ENCODE data around the gene TMEM11.
A peak's percentile ranks its signal among the peaks of the same experiment; 100 is the strongest.
"Not testable (repeated sequence)": the region's sequence is repeated elsewhere in the genome, so short reads cannot be mapped to it uniquely, and the experiment has no call there.

TMEM11 gene

DNA sequence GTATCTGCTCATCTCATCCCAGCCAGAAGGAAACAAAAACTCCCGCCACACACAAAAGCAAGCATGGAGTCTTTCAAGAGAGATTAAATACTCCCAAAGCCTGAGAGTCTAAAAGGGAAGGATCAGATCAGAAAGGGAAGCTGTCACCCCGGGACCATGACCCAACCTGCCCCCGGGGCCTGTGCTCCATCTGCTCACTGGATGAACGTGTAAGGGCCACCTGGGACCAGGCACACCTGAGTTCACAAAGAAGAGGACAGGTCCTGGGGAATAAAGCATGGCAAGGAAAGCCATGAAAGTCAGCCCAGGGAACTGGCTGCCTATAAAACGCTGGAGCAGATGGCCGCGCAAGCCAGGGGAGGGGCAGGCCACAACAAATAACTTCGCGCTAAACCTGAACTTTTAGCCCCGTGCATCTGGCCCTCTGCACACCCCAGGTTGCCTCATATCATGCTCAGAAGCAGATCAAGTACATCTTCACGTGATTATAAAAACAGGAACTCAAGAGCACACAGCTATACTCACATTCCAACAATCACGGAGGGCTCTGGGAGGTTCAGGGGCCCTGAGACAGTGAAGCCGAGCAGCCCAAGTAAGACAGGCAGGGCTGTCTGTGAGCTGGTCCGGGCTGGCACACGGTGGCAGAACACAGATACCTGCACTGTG is 3.4 kb downstream of the TMEM11 start:
- peak; percentile 27 for DNase-seq

- no peak for DNase-seq
Measured at GRCh38 chr17:21209511-21210175, 4.3 kb downstream of the TMEM11 start.

DNA sequence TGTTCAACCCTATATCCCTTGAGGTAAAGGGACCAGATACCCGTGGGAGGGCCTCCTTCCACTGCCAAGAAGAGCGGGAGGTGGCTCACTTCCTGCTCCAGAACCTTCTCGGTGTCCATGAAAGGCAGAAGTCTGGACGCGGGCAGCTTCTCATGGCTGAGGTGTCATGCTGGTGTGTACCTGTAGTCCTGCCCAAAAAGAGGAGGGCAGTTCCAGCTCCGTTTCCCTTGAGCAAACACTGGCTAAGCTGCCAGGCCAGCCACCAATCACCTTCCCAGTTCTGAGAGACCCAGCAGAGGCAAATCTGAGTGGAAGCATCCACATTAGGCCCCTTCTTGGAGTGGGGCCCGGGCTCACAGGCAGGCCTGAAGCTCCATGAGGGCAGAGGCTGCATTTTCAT is 5.6 kb downstream of the TMEM11 start:
- DNase-seq = no peak

DNA sequence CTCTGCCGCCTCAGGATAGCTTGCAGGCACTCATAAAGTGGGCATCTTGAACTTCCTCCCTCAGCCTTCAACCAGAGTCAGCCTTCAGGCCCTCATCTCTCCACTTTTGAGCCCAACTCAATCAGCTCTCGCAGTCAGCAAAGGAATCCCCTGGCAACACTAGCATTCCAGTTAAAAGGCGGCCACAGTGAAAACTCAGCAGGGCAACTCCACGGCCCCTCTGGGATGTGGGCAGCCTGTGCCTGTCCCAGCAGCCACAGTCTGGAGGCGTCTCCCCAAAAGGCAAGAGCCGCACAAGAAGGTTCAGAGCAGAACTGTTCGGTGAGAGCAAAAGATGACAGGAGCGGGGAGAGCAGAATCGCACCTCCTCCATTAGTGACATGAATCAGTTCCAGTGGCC is 9.0 kb downstream of the TMEM11 start:
- DNase-seq = no peak

DNA sequence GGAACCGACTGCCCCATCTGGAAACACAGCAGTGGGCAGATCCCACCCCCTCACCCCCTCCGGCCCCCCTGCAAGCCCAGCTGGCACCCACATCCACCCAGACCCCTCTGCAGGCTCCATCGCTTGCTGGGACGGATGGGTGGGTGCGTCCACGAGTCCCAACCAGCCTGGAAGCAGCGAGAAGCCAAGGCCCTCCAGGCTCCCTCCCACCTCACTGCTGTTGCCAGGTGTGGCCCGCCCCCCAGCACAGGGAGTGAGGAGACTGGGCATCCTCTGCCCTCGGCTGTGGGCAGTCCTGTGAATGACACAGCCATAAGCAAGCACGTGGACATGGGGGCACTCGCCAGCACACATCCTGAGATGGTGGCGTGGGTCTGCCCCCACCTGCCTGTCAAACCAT is 11.4 kb downstream of the TMEM11 start:
- no peak for DNase-seq

DNA sequence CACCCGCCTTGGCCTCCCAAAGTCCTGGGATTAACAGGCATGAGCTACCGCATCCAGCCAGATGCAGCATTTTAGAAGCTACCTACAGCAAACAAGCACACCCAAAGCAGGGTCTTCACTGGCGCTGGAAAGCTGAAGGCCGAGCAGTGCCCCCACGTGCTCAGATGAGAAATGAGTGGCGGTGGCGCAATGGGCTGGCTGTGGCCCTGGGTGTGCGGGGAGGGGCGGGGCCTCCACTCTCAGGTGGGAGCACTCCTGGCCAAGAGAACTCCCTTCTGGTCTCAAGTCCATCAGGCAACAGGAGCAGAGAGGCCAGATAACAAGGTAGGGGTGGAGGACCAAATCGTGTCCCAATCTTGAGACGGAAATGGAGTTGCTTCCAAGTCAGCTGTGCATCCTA is 12.1 kb downstream of the TMEM11 start:
- no peak for DNase-seq

DNA sequence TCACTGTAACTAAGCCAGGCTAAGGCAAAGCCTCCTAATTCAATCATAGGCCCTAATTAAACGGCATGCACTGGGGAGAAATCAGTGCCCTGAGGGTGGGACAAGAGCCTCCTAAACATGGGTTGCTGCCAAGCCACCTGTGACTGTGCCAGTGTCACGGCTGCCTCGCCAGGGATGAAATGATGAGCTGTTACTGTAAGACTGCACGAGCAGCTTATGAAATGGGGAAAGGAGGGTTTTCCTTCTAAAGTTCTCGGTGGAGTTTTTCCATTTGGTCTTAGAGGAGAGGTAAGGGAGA is 12.7 kb downstream of the TMEM11 start:
- no peak for DNase-seq

DNA sequence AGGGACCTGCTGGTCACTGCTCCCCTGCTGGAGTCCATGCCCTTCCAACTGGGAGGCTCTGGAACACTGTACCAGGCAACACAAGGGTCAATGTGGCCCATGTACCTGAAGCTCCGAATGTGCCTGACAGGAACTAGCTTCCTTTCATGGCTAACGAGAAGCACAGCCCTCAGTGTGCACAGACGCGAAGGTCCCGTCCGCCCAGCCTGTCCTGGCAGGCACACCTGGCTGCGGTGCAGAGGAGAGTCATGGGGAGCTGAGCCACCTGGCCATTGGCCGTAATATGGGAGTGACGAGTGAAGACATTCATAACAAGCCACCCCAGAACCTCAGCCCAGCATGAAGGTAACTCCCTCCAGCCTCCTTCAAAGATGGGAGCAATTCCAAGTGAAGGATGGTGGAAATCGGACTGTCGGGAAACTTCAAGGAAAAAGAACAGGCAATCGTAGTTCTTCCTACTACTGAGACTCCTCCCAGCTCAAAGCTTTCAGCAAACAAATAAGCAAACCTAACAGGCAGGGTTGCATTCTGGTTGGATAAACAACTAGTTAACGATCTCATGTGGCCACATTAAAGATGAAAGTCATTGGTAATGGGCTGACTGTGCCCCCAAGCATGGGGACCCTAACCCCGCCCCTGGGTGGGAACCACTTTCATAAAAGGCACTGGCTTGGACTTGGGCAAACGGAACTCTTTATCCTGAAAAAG is 13.2 kb downstream of the TMEM11 start:
- no peak for DNase-seq

DNA sequence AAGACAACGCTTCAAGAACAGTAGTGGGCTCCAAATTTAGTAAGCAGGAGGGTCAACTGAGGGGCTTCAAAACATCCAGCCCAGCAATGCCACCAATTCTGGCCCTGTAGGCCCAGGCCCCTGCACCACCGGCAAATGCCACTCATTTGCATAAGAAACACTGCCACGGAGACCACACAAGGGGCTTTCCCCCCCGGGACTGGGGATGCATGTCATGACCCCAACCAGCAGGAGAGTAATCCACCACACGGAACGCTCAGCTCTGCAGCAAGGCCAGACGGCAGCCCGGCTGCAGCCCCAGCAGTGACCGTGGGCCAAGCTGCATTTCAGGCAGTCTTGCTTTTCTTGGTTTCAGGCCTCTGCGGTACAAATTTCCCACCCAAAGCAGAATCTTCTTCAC is 14.1 kb downstream of the TMEM11 start:
- DNase-seq = no peak

- DNase-seq = no peak
Measured at GRCh38 chr17:21199311-21199710, 14.7 kb downstream of the TMEM11 start.

DNA sequence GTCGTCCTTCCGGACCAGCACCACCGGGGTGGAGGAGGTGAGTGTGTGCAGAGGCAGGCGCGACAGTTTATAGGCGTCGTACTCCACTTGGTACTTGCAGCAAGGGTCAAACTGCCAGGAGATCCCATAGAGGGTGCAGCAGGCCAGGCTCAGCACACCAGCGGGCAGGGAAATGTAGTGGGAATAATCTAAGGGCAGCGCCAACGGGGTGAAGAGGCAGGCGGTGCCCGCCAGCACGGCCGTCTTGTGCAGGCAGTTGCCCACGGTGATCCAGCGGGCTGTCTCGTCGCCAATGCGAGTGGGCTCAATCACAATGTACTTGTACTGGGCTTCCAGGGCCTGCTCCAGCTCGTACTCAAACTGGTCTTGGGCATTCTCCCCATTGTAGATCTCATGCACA is 15.6 kb downstream of the TMEM11 start:
- DNase-seq = no peak

DNA sequence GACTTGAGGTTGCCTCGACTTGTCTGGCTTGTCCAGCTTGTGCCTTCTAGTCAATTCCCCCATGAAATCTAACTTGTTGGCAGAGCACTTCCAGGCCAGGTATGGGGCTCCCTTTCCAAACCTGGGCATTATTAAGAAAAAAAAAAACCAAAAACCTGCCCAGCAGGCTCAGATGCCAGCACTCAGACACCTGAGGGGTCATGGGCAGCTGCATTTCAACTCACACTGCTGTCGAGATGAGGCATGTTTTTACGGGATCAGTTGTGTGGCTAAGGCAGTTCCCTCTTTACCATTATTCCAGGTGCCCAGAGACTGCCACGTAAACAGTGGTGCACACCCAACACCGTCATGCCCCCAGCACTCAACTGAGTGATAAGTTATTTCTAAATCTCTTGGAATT is 17.8 kb downstream of the TMEM11 start:
- no peak for DNase-seq

- DNase-seq = no peak
Measured at GRCh38 chr17:21194703-21195102, 19.3 kb downstream of the TMEM11 start.

DNA sequence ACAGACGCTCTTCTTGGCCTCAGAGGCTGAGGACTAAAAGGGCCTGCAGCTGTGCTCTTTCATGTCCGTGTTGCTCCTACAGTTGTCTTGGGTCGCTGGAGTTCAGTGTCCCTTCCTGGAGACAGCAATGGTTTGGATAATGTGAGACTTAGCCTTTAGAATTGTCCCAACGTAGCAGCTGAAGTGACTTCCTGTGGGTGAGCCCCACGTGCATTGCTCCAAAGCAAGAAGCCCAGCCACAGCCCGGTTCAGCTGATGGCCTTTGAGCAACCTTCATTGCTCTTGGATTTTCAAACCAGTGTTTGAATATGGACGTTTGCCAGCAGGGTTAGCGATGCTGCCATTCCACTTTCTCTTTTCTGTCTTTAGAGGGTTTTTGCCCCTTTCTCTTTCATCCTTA is 19.7 kb downstream of the TMEM11 start:
- no peak for DNase-seq

DNA sequence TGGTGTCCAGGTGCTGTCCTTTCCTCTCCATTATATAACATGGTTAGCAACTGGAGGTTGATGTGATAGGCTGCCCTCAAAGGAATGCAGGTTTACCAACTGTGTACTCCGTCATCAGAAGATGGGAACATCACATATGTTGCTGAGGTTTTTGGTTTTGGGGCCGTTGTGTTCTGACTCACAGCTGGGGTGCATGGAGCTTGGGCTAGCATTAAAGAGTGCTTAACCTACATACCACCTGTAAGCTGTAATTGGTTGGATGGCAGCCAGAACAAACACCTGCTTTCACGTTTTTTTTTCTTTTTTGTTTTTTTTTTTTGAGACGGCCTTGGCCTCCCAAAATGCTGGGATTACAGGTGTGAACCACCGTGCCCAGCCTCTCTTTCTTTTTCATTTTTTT is 20.9 kb downstream of the TMEM11 start:
- DNase-seq = no peak

- DNase-seq = not testable (repeated sequence)
Measured at GRCh38 chr17:21192414-21192813, 21.5 kb downstream of the TMEM11 start.

DNA sequence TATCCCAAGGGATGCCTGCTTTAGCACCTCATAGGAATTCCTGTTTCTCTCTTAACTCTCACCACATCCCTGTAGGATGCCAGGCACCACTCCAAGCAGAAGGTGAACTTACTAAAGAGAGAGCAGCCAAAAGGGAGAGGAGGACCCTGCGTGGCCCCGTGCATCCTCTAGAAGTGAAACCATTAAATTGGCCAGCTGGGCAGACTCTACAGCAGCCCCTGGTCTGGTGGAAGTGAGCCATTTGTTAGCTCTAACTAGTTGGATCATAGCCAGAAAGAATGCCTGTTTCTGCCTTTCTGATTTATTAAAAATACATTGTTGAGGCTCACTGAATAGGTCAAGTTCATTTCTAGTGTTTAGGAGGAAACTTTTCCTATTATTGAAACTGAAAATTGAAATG is 22.3 kb downstream of the TMEM11 start:
- no peak for DNase-seq

DNA sequence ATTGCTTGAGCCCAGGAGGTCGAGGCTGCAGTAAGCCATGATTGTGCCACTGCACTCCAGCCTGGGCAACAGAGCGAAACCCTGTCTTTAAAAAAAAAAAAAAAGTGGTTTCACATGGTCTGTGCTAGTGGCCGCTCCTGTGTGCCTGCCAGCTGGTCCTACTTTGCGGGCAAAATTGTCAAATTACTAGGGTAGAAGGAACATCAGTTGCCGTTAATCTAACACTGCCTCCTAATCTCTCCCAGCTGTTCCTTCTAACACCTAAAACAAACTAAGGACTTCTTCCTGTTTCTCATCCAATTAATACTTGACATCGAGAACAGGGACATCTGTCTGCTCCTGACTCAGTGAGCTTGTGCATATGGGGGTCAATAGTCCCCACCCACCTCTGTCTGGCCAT is 23.9 kb downstream of the TMEM11 start:
- no peak for DNase-seq

- DNase-seq = no peak
Measured at GRCh38 chr17:21189361-21189760, 24.6 kb downstream of the TMEM11 start.

GRCh38 chr17:21186399-21187187 is 27.4 kb downstream of the TMEM11 start:
- DNase-seq = peak; percentile 59

DNA sequence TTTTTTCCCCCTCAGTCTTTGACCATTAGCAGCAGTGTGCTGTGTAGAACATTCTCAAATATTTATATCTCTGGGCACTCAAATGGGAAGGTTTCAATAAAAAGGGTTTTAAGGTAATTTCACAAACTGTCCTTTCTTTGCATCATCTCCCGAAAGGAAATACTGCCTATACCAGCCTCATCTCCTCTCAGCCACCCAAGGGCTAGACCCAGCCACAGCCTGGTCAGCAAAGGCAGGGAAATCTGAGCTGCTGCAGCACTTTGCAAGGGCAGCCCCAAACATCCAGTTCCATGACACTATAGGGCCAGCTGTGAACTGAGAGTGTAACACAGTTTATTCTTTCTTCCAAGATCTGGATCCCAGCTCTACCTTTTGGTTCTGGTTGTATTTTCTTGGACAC is 28.9 kb downstream of the TMEM11 start:
- DNase-seq = no peak

- DNase-seq = no peak
Measured at GRCh38 chr17:21184570-21184969, 29.4 kb downstream of the TMEM11 start.

- no peak for DNase-seq
Measured at GRCh38 chr17:21183468-21183867, 30.5 kb downstream of the TMEM11 start.
